HepG2 (cell line): ENCODE data around the gene GRID1. TPM values are rescaled to one million over a fixed set of nuclear protein-coding genes. Genes with fewer than 3 reads are reported as not detected.

Experiments
- ATAC-seq: fragments of 200-7000 bp; cut with Tn5 transposase; 3 replicates; pipeline ENCODE4 v1.9.1; 2020; ENCODE audit warnings: mild to moderate bottlenecking, moderate library complexity
- BruUV-seq: library from RNA; stranded (reverse); fragments of 400-500 nt; replicated peaks from 2 replicates; lab custom pipeline; 2021; lab: Mats Ljungman, UMichigan
- CTCF ChIA-PET: fragments of 300-600 bp; formaldehyde crosslinking; extraction: SDS; loops from one replicate; lab custom pipeline; 2021; ENCODE audit warnings: low total read pairs, inconsistent platforms, low intra/inter-chr PET ratio; lab: Yijun Ruan, JAX
- POLR2A ChIA-PET: fragments of 350-600 bp; sonication (Branson Sonifier 250); formaldehyde crosslinking; loops from one replicate; lab custom pipeline; 2020; ENCODE audit warnings: antibody characterized with exemption, inconsistent platforms; lab: Yijun Ruan, JAX
- DNase-seq: peaks from one replicate; pipeline ENCODE4 v3.0.0-alpha.2; 2015; ENCODE audit warnings: low spot score
- FAIRE-seq: peaks from 3 replicates; lab custom pipeline; 2011; peaks lifted over from hg19 to GRCh38; lab: Jason Lieb, UNC
- H2AFZ ChIP-seq: one replicate; pipeline ENCODE4 v1.6.1; 2011; ENCODE audit warnings: low read length, inconsistent platforms
- H3K27ac ChIP-seq: fragments of 300-600 bp; 3 replicates; pipeline ENCODE4 v1.8.0; 2011; ENCODE audit warnings: mixed run types, mild to moderate bottlenecking, mixed read lengths, low read length, inconsistent platforms; ENCODE audit not compliant: insufficient read depth; ENCODE audit errors: extremely low read length
- H3K27me3 ChIP-seq, 2 experiments: fragments of 200-600 bp in 1 of 2; 2 replicates in 1 of 2; 3 replicates in 1 of 2; pipeline versions ENCODE4 v1.6.0 to v1.8.0; 2011; ENCODE audit warnings: low read length in 2 of 2, mild to moderate bottlenecking in 2 of 2, moderate library complexity in 2 of 2, inconsistent platforms in 1 of 2; ENCODE audit not compliant: insufficient read depth in 2 of 2, control insufficient read depth in 1 of 2
- H3K36me3 ChIP-seq, 2 experiments: fragments of 200-600 bp in 1 of 2; replicated peaks in 1 of 2; 2 replicates in 1 of 2; 3 replicates in 1 of 2; pipeline versions ENCODE4 v1.5.1 to v1.8.0; 2011; ENCODE audit warnings: low read length in 2 of 2, inconsistent platforms in 1 of 2; ENCODE audit not compliant: insufficient read depth in 2 of 2, control insufficient read depth in 1 of 2
- H3K4me1 ChIP-seq: 2 replicates; pipeline ENCODE4 v1.5.1; 2012; ENCODE audit warnings: low read length, inconsistent platforms; ENCODE audit not compliant: insufficient read depth
- H3K4me2 ChIP-seq: 2 replicates; pipeline ENCODE4 v1.6.0; 2011; ENCODE audit warnings: low read depth, low read length, inconsistent platforms
- H3K4me3 ChIP-seq, 3 experiments: fragments of 200-600 bp in 1 of 3; sonication (generic), shearing (Covaris generic) in 1 of 3; replicated peaks in 1 of 3; 2 replicates each; pipeline ENCODE4 v1.5.1; 2011 to 2016; ENCODE audit warnings: low read length in 3 of 3, inconsistent platforms in 2 of 3, low read depth in 2 of 3, mild to moderate bottlenecking in 2 of 3, control low read depth in 1 of 3, mixed read lengths in 1 of 3; ENCODE audit not compliant: insufficient read depth in 1 of 3
- H3K79me2 ChIP-seq: one replicate; pipeline ENCODE4 v1.6.1; 2011; ENCODE audit warnings: low read length, inconsistent platforms; ENCODE audit not compliant: insufficient read depth
- H3K9ac ChIP-seq: 2 replicates; pipeline ENCODE4 v1.6.0; 2011; ENCODE audit warnings: mild to moderate bottlenecking, low read depth, low read length, inconsistent platforms; ENCODE audit not compliant: insufficient read depth
- H3K9me3 ChIP-seq: 2 replicates; pipeline ENCODE4 v1.5.1; 2012; ENCODE audit warnings: mild to moderate bottlenecking, low read length
- H4K20me1 ChIP-seq: 2 replicates; pipeline ENCODE4 v1.6.0; 2011; ENCODE audit warnings: inconsistent platforms, mild to moderate bottlenecking, low read length, moderate library complexity; ENCODE audit not compliant: insufficient read depth
- CCAR2 ChIP-seq: fragments of 200-400 bp; formaldehyde crosslinking; optimal IDR thresholded peaks from 2 replicates; pipeline ENCODE3; 2018; ENCODE audit warnings: low read depth, mild to moderate bottlenecking, low read length, moderate library complexity
- MTERF4 ChIP-seq: sonication (generic); formaldehyde crosslinking; IDR thresholded peaks from 2 replicates; pipeline ENCODE4 v1.8.0; 2023; ENCODE audit warnings: mild to moderate bottlenecking, missing genetic modification reagents
- MYC ChIP-seq: sonication (generic); formaldehyde crosslinking; IDR thresholded peaks from 2 replicates; pipeline ENCODE4 v1.9.0; 2021; ENCODE audit warnings: missing genetic modification reagents, borderline replicate concordance
- NR2F2 ChIP-seq: IDR thresholded peaks from 2 replicates; pipeline ENCODE4 v1.6.1; 2012; ENCODE audit warnings: low read depth, inconsistent platforms, borderline replicate concordance
- PAX8 ChIP-seq: sonication (generic); formaldehyde crosslinking; IDR thresholded peaks from 2 replicates; pipeline ENCODE4 v1.8.0; 2022; ENCODE audit warnings: mild to moderate bottlenecking, missing genetic modification reagents, borderline replicate concordance
- ZFX ChIP-seq: sonication (generic); formaldehyde crosslinking; IDR thresholded peaks from 2 replicates; pipeline ENCODE4 v1.4.0; 2020; ENCODE audit warnings: mild to moderate bottlenecking, low read depth, missing genetic modification reagents, moderate library complexity
- ZGPAT ChIP-seq: IDR thresholded peaks from 2 replicates; pipeline ENCODE4 v1.6.1; 2016; ENCODE audit warnings: mild to moderate bottlenecking
- ZNF556 ChIP-seq: sonication (generic); formaldehyde crosslinking; IDR thresholded peaks from 2 replicates; pipeline ENCODE4 v1.4.0; 2020; ENCODE audit warnings: mild to moderate bottlenecking, missing genetic modification reagents, borderline replicate concordance
- ZSCAN22 ChIP-seq: sonication (generic); formaldehyde crosslinking; IDR thresholded peaks from 2 replicates; pipeline ENCODE4 v1.4.0; 2020; ENCODE audit warnings: mild to moderate bottlenecking, missing genetic modification reagents
- WGBS: methylation state at CpG from one replicate; pipeline ENCODE4 v1.1.6; 2017; ENCODE audit warnings: low lambda C conversion rate; 5-methylcytosine and 5-hydroxymethylcytosine counted together
- in situ Hi-C: cut with HindIII; loops from 2 replicates; pipeline ENCODE4 v1.10.0; 2017; ENCODE audit warnings: low pct_unique_long_range_greater_than_20kb; ENCODE audit not compliant: extremely low pct_ligation_motif_present
- intact Hi-C: fragments of 100-400 bp; cut with micrococcal nuclease; formaldehyde crosslinking; loops from one replicate; pipeline ENCODE4 v1.10.0; 2022; ENCODE audit not compliant: unreplicated experiment
- polyA plus RNA-seq, 8 experiments: library from polyadenylated mRNA; depleted of rRNA in 3 of 8; stranded (reverse) in 7 of 8; unstranded in 1 of 8; fragments of >200 nt; fragmentation: Illumina TruSeq in 4 of 8; extraction: Trizol in 4 of 8; gene quantifications; 2 replicates each; pipeline versions ENCODE4 v1.2.1 to v1.2.3, GENCODE V29; 2011 to 2016; ENCODE audit warnings: low read depth in 4 of 8, missing spikeins in 1 of 8, mixed read lengths in 1 of 8; ENCODE audit not compliant: insufficient read depth in 1 of 8
- total RNA-seq, 5 experiments: library from RNA; depleted of rRNA; stranded (reverse); fragments of >200 nt; fragmentation: Illumina TruSeq; extraction: Trizol; gene quantifications; 2 replicates each; pipeline ENCODE4 v1.2.3, GENCODE V29; 2016; ENCODE audit warnings: low read depth in 1 of 5

The GRID1 gene
- total and polyA plus RNA-seq, 2 of the 13 experiments (the other 11 are each of a cell fraction or from before 2014, with no cell fraction given) = 0.05 TPM; not detected in 1

GRCh38 chr10:86313621-86314041 lies 53.0 kb downstream of the GRID1 start (continued):
- TF ChIP-seq NR2F2 (no peak), ZSCAN22 (CRISPR knock-in tag) (no peak), CCAR2 (no peak), PAX8 (CRISPR knock-in tag) (no peak), MYC (CRISPR knock-in tag) (no peak), MTERF4 (CRISPR knock-in tag) (no peak), ZFX (CRISPR knock-in tag) (no peak), ZNF556 (CRISPR knock-in tag) (no peak)
- TF ChIP-seq, all 625 proteins: peak for 0

- DNase-seq = no peak
- BruUV-seq = no TSS peak
- Histone ChIP-seq H3K36me3 (no peaks in the 10 kb centered on the region), H3K4me1 (no peaks in the 10 kb centered on the region), H3K4me3 (no peak overlapping the region), H3K9me3 (no peaks in the 10 kb centered on the region), H3K4me2 (no peak overlapping the region), H2AFZ (no peak overlapping the region), H4K20me1 (no peaks in the 10 kb centered on the region), H3K27ac (no peak overlapping the region), H3K79me2 (no peaks in the 10 kb centered on the region), H3K27me3 (peaks cover 0 to 7% of the 10 kb centered on the region in 2 experiments; a peak in 1 of 5 replicates), H3K9ac (no peak overlapping the region)
- ATAC-seq = no peak; the same call in 2 of the 3 replicates
- in situ Hi-C loops (no loop called here), intact Hi-C loops (no loop called here)
- ChIA-PET POLR2A (no interaction called here), CTCF (no interaction called here)
- no peak for TF ChIP-seq ZGPAT (CRISPR knock-in tag)
- whole genome bisulfite sequencing = 0% methylated on average over 4 of the region's 5 CpGs
- no peak for FAIRE-seq
These were observed 53.8 kb downstream of the GRID1 start for GRCh38 chr10:86312701-86313270.
